ENCODE results near the gene FBXL17.
"Not testable (repeated sequence)": the region's sequence is repeated elsewhere in the genome, so short reads cannot be mapped to it uniquely, and the experiment has no call there.

Gene FBXL17

GRCh38 chr5:108381954-108382783, at the start of gene FBXL17:
FBXL17 (minus strand) TSS chr5:108382098.
- DNase-seq (ENCODE audit: low spot score): peak; percentile 93

GRCh38 chr5:108430931-108431608, 49.2 kb upstream of the FBXL17 start:
- DNase-seq (ENCODE audit: low spot score): no peak

- no peak for DNase-seq (ENCODE audit: low spot score)
Measured at GRCh38 chr5:108421713-108422112, 39.8 kb upstream of the FBXL17 start.

- no peak for DNase-seq (ENCODE audit: low spot score)
Measured at GRCh38 chr5:108420755-108421154, 38.9 kb upstream of the FBXL17 start.

GRCh38 chr5:108420158-108420557, 38.3 kb upstream of the FBXL17 start:
- no peak for DNase-seq (ENCODE audit: low spot score)

- no peak for DNase-seq (ENCODE audit: low spot score)
Measured at GRCh38 chr5:108418197-108418596, 36.3 kb upstream of the FBXL17 start.

- no peak for DNase-seq (ENCODE audit: low spot score)
Measured at GRCh38 chr5:108417166-108417670, 35.3 kb upstream of the FBXL17 start.

- no peak for DNase-seq (ENCODE audit: low spot score)
Measured at GRCh38 chr5:108415726-108416125, 33.8 kb upstream of the FBXL17 start.

GRCh38 chr5:108409786-108410185, 27.9 kb upstream of the FBXL17 start:
- no peak for DNase-seq (ENCODE audit: low spot score)

- not testable (repeated sequence) for DNase-seq (ENCODE audit: low spot score)
Measured at GRCh38 chr5:108405201-108405600, 23.3 kb upstream of the FBXL17 start.

- DNase-seq (ENCODE audit: low spot score): no peak
Measured at GRCh38 chr5:108398964-108399363, 17.1 kb upstream of the FBXL17 start.

GRCh38 chr5:108396837-108397236, 14.9 kb upstream of the FBXL17 start:
- DNase-seq (ENCODE audit: low spot score): not testable (repeated sequence)

- no peak for DNase-seq (ENCODE audit: low spot score)
Measured at GRCh38 chr5:108387758-108388157, 5.9 kb upstream of the FBXL17 start.

GRCh38 chr5:108386345-108387061, 4.6 kb upstream of the FBXL17 start:
- no peak for DNase-seq (ENCODE audit: low spot score)

GRCh38 chr5:108384741-108385140, 2.8 kb upstream of the FBXL17 start:
- DNase-seq (ENCODE audit: low spot score): no peak

GRCh38 chr5:108382784-108383330, 959 bp upstream of the FBXL17 start:
- no peak for DNase-seq (ENCODE audit: low spot score)

GRCh38 chr5:108381350-108381953, 446 bp downstream of the FBXL17 start:
- peak; percentile 82 for DNase-seq (ENCODE audit: low spot score)

- peak; percentile 46 for DNase-seq (ENCODE audit: low spot score)
Measured at GRCh38 chr5:108380531-108381349, 1.2 kb downstream of the FBXL17 start.

- no peak for DNase-seq (ENCODE audit: low spot score)
Measured at GRCh38 chr5:108379722-108380530, 2.0 kb downstream of the FBXL17 start.

GRCh38 chr5:108375768-108376167, 6.1 kb downstream of the FBXL17 start:
- DNase-seq (ENCODE audit: low spot score): no peak
